AG04450 (cell line): ENCODE results near the gene GIPC1. TPM values are rescaled to one million over a fixed set of nuclear protein-coding genes. Genes with fewer than 3 reads are reported as not detected.
A peak's percentile ranks its signal among the peaks of the same experiment; 100 is the strongest.

Experiments
- CTCF ChIA-PET: fragments of 300-600, 350-600 bp; formaldehyde crosslinking; extraction: SDS; loops from one replicate; lab custom pipeline; 2022; ENCODE audit warnings: antibody characterized with exemption, inconsistent platforms; lab: Charles Lee
- POLR2A ChIA-PET: fragments of 350-600 bp; formaldehyde crosslinking; extraction: SDS; loops from one replicate; lab custom pipeline; 2021; ENCODE audit warnings: antibody characterized with exemption, inconsistent platforms; lab: Yijun Ruan, JAX
- DNase-seq: peaks from one replicate; pipeline ENCODE4 v3.0.0-alpha.2; 2011; ENCODE audit warnings: low read depth, low spot score
- H3K27ac ChIP-seq: one replicate; pipeline ENCODE4 v1.5.1; 2012; ENCODE audit warnings: low read depth, low read length, control low read depth
- H3K27me3 ChIP-seq: one replicate; pipeline ENCODE4 v1.6.0; 2012; ENCODE audit warnings: low read length; ENCODE audit not compliant: control insufficient read depth, insufficient read depth
- H3K4me3 ChIP-seq: 2 replicates; pipeline ENCODE4 v1.5.1; 2011; ENCODE audit warnings: mild to moderate bottlenecking, low read depth, low read length, control low read depth
- H3K9me3 ChIP-seq: 2 replicates; pipeline ENCODE4 v1.5.1; 2012; ENCODE audit warnings: low read length; ENCODE audit not compliant: control insufficient read depth, insufficient read depth
- CTCF ChIP-seq: IDR thresholded peaks from 2 replicates; pipeline ENCODE4 v1.5.1; 2011; ENCODE audit warnings: low read depth, low read length, control low read depth, inconsistent platforms
- polyA plus RNA-seq: library from polyadenylated mRNA; depleted of rRNA; stranded (reverse); fragments of >200 nt; gene quantifications from 2 replicates; pipeline ENCODE4 v1.2.3, GENCODE V29; 2011

Gene GIPC1
- polyA plus RNA-seq, 1 experiment, result 47.4 TPM

GRCh38 chr19:14495672-14496028 lies 277 bp downstream of the GIPC1 start:
- DNase-seq, result no peak
- ChIA-PET CTCF (interaction anchor here (3.8 kb wide), 1 partner anchor 15 kb away, joined by 30 read pairs; no protein-coding TSS in a partner anchor), POLR2A (interaction anchor here (1.1 to 3.4 kb wide), 3 partner anchors 9 to 22 kb away, joined by 4 to 27 read pairs (median 5); partner anchors contain the start of gene DNAJB1)
- no peaks in the 10 kb centered on the region for H3K27me3 ChIP-seq
- H3K9me3 ChIP-seq, result no peaks in the 10 kb centered on the region
- no peak for TF ChIP-seq CTCF
- H3K27ac ChIP-seq, result no peak overlapping the region
- peak overlapping the region; percentile 78 for H3K4me3 ChIP-seq

- H3K27ac ChIP-seq, result no peak overlapping the region
- DNase-seq, result no peak
- ChIA-PET CTCF (interaction anchor here (3.8 kb wide), 1 partner anchor 15 kb away, joined by 30 read pairs; no protein-coding TSS in a partner anchor), POLR2A (interaction anchor here (0.7 to 3.4 kb wide), 2 partner anchors 14 to 22 kb away, joined by 3 to 27 read pairs; partner anchors contain the start of gene DNAJB1)
- no peaks in the 10 kb centered on the region for H3K9me3 ChIP-seq
- peak overlapping the region; percentile 78 for H3K4me3 ChIP-seq
- no peaks in the 10 kb centered on the region for H3K27me3 ChIP-seq
- TF ChIP-seq CTCF, result no peak
Measured at GRCh38 chr19:14494910-14495671, 836 bp downstream of the GIPC1 start.

- no peak overlapping the region for H3K27ac ChIP-seq
- H3K9me3 ChIP-seq, result no peaks in the 10 kb centered on the region
- TF ChIP-seq CTCF, result no peak
- ChIA-PET POLR2A (no interaction called here), CTCF (interaction anchor here (3.8 kb wide), 1 partner anchor 14 kb away, joined by 30 read pairs; no protein-coding TSS in a partner anchor)
- peak overlapping the region; percentile 78 for H3K4me3 ChIP-seq
- H3K27me3 ChIP-seq, result no peaks in the 10 kb centered on the region
- no peak for DNase-seq
Measured at GRCh38 chr19:14494411-14494810, 1.5 kb downstream of the GIPC1 start.

- Histone ChIP-seq H3K9me3 (no peaks in the 10 kb centered on the region), H3K4me3 (no peak overlapping the region), H3K27ac (no peak overlapping the region), H3K27me3 (no peaks in the 10 kb centered on the region)
- DNase-seq, result no peak
- POLR2A ChIA-PET, result no interaction called here
- CTCF ChIA-PET, result interaction anchor here (1.1 to 1.3 kb wide), 2 partner anchors 12 to 356 kb away, joined by 4 to 5 read pairs; partner anchors contain the start of gene ASF1B
- TF ChIP-seq CTCF, result no peak
Measured at GRCh38 chr19:14492756-14493337, 3.1 kb downstream of the GIPC1 start.
